NAMALWA (cell line): ENCODE results near the gene ERMP1.
"Not testable (repeated sequence)": the region's sequence is repeated elsewhere in the genome, so short reads cannot be mapped to it uniquely, and the experiment has no call there.

Experiments
- DNase-seq: peaks from one replicate; pipeline ENCODE4 v3.0.0-alpha.2; 2015; ENCODE audit warnings: low spot score

ERMP1 gene

GRCh38 chr9:5818424-5819142 is 14.3 kb downstream of the ERMP1 start:
- no peak for DNase-seq

GRCh38 chr9:5817862-5818261 is 15.1 kb downstream of the ERMP1 start:
- no peak for DNase-seq

GRCh38 chr9:5815461-5815860 is 17.5 kb downstream of the ERMP1 start:
- no peak for DNase-seq

GRCh38 chr9:5813824-5814223 is 19.1 kb downstream of the ERMP1 start:
- DNase-seq, result no peak

GRCh38 chr9:5811751-5812150 is 21.2 kb downstream of the ERMP1 start:
- DNase-seq, result no peak

- DNase-seq, result no peak
Measured at GRCh38 chr9:5805478-5805877, 27.4 kb downstream of the ERMP1 start.

- no peak for DNase-seq
Measured at GRCh38 chr9:5801739-5802113, 31.2 kb downstream of the ERMP1 start.

GRCh38 chr9:5800969-5801738 is 31.8 kb downstream of the ERMP1 start:
- no peak for DNase-seq

- DNase-seq, result not testable (repeated sequence)
Measured at GRCh38 chr9:5800378-5800777, 32.5 kb downstream of the ERMP1 start.

- DNase-seq, result peak; percentile 39
Measured at GRCh38 chr9:5799314-5799713, 33.6 kb downstream of the ERMP1 start.

GRCh38 chr9:5798581-5798980 is 34.3 kb downstream of the ERMP1 start:
- DNase-seq, result no peak

- no peak for DNase-seq
Measured at GRCh38 chr9:5796298-5796697, 36.6 kb downstream of the ERMP1 start.

- DNase-seq, result no peak
Measured at GRCh38 chr9:5793812-5794211, 39.1 kb downstream of the ERMP1 start.

GRCh38 chr9:5791870-5792269 is 41.0 kb downstream of the ERMP1 start:
- DNase-seq, result no peak

GRCh38 chr9:5790923-5791322 is 42.0 kb downstream of the ERMP1 start:
- no peak for DNase-seq

GRCh38 chr9:5789489-5789888 is 43.4 kb downstream of the ERMP1 start:
- DNase-seq, result no peak

- no peak for DNase-seq
Measured at GRCh38 chr9:5787759-5788302, 45.1 kb downstream of the ERMP1 start.

GRCh38 chr9:5787220-5787619 is 45.7 kb downstream of the ERMP1 start:
- DNase-seq, result no peak

GRCh38 chr9:5786370-5787127 is 46.4 kb downstream of the ERMP1 start:
- no peak for DNase-seq

- no peak for DNase-seq
Measured at GRCh38 chr9:5784526-5785315, 48.2 kb downstream of the ERMP1 start.

GRCh38 chr9:5783982-5784381 is 48.9 kb downstream of the ERMP1 start:
- no peak for DNase-seq

GRCh38 chr9:5783420-5783819 is 49.5 kb downstream of the ERMP1 start:
- not testable (repeated sequence) for DNase-seq
